HG03354 (cell line): Measurements from ENCODE around the gene TEAD1.

Experiments
- ATAC-seq: cut with Tn5 transposase; IDR thresholded peaks from one replicate; pipeline ENCODE4 v1.9.1; 2021; ENCODE audit warnings: mild to moderate bottlenecking; ENCODE audit not compliant: unreplicated experiment, poor library complexity, severe bottlenecking

TEAD1 gene

DNA sequence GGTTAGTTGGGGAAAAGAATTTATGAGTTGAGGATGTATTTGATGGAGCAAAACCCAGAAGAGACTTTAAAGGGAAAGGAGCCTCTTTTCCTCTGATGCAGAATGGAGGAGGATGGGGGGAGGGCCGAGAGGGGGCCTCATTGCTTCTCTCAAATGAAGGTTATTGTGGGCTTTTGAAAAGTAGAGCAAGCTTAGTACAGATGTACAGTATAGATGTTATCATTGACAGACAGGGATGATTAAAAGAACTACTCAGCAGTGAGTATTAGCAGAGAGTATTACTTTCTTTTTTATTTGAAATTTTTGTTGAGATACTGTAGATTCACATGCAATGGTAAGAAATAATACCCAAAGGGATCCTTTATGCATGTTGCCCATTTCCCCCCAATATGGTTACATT is 98.1 kb downstream of the TEAD1 start:
- no peak for ATAC-seq

DNA sequence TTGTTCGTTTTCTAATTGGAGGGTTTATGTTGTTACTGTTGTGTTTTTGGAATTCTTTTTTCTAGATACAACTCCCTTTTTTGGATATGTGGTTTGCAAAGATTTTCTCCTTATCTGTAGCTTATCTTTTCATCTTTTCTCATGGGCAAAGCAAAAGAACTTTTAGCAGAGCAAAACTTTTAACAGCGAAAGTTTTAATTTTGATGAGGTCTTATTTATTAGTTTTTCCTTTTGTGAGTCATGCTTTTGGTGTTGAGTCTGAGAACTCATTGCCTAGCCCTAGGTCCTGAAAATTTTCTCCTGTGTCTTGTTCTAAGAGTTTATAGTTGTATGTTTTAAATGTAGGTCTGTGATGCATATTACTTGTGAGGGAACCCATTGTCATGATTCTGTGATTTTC is 99.4 kb downstream of the TEAD1 start:
- no peak for ATAC-seq

DNA sequence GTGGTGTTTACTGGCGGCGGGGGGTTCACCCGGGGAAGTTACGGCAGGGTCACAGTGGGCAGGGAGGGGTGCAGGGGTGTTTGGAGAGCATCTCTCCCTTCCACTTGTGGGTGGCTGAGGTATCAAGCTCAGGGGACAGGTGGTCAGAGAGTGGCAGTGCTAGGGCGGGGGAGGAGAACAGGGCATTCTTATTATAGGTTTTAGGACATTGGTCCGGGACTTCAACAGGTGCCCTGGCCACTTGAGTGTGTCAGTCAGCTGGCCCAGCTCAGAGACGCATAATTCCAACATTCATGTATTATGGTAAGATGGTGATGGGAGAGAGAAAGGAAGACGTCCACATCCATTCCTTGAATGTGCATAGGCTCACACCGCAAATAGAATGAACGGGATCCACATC is 101.7 kb downstream of the TEAD1 start:
- ATAC-seq = no peak

DNA sequence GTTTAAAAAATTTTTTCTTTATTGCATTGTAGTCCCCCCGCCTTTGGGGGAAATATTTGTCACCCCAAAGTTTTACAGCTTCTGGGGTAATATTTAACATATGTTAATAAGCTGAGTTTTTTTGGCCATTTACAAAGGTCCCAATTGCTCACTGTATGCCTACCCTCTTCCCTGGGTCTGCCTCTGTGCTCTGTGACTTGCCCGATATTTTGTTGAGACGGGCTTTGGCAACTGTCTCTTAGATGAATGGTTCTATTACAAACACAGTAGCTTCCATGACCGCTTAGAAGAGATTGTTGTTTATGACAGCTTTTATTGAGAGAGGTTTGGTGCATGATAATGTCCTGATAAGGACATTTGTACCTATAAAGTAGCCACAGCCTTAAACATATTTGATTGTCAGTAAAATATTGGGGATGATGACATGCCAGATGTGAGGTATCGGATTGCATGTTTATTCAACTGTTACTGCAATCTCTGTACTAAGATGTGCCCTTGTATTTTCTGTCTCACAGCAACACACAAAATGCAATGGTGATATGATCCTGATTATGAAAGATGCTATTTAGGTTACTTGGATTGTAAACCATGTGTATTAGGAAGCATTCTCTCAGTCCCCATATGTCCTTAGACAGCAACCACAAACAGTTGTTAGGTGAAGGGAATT is 103.1 kb downstream of the TEAD1 start:
- ATAC-seq = no peak

DNA sequence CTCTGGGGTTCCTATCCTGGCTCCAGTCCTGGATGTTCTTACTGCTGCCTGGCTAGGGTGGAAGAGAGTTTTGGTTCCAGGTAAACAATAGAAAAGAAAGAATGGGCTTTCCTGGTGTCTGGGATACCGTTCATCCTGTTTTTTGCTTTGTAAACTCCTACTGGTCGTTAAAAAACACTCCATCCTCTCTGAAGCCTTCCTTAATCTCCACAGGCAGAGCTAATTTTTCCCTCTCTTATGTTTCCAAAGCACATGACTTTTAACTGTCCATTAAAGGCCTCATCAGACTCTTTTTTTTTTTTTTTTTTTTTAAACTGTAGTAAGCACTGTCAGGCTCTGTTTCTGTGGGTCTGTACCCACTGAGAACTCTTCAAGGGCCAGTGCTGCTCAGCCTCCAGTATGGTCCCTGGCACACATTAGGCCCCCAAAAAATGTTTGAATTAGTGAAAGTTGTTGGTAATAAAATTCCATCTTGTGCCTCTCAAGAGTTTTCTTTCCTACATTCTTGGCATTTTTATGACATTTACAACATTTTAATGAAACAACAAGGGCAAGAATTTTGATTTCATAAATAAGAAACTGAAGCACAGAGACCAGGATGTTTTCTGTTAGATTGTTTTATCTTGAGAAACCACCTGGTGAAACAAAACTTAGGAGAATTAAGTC is 104.2 kb downstream of the TEAD1 start:
- no peak for ATAC-seq

DNA sequence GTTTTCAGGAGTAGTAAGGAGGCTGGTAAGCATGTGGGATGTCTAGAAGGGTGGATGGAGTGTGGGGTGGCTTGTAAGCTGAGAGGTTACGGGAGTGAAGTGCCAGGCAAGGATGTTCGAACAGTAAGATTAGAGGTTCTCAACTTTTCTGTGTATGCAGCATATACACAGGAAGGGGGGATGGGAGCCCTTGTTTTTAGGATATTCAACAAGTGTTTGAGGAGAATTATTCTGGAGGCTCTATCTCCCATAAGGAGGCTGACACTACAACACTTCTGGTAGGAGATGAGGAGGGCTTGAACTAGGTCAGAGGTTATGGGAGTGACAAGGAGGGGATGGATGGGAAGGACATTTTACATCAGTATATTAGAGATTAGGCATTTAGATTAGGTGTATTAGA is 109.5 kb downstream of the TEAD1 start:
- ATAC-seq = no peak

DNA sequence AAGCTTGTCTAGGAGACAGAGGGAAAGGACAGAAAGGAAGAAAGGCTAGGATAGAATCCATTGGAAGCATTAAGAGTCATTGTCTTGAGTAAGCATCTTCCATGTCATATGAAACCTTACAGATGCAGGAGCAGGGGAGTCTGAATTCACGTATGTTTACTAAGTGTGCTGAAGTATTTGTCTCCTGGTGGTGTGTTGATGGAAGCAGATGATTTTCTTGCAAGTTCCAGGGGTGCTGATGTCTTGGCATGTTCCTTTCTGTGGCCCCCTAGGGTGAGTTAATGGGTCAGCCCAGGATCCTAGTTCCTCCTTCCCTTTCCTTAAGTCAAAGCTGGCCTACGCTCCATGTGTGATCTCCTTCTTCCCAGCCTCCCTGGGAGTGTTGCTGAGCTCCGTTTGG is 110.2 kb downstream of the TEAD1 start:
- ATAC-seq = no peak

DNA sequence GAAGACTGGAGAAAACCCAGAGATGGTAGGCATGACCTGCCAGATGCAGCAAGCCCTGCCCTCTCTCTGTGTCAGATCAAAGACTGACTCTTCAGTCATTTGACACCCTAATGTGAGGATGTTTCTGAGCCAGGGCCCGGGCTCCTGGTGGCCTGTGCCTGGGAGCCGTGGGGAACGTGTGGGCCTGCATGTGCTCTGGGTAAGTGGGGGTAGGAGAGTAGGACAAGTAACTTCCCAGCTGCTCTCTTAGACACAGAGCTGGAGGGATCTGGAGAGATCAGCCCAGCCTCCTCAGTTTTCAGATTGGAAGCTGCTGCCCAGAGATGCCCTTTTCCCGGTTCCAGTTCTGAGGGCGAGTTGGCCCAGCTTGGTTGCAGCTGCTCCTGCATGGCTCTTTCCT is 110.8 kb downstream of the TEAD1 start:
- no peak for ATAC-seq

DNA sequence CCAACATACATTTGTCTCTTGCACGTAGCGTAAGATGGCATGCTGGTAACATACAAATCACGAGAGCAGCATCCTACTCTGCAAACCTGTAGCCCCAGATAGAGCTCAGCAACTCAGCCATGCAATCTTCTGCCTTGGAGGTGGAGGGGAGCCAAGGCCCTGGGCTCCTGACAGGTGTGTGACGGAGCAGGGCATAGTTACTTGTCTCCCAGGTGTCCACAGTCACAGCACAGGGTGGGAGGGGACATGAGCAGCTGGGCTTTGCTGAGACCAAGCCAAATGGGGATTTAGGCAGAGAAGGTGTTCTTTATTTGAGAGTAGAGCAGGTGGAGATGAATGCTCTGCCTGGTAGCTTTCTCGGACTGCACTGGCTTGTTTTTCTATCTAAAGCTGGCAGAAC is 111.7 kb downstream of the TEAD1 start:
- no peak for ATAC-seq

DNA sequence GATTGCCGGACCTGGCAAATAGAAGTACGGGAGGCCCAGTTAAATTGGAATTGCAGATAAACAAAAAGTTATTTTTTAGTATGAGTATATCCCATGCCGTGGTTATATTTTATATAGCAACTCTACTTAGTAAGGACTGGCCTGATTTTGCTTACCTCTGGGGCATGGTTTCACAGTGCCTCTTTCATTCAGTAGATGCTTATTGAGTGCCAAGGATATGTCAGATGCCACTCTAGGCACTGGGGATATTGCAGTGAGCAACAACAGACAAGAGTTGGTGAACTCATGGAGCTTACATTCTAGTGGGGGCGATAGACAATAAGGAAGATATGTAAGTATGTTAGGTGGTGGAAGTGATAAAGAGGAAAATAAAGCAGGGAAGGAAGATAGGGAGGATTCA is 112.2 kb downstream of the TEAD1 start:
- ATAC-seq = no peak

DNA sequence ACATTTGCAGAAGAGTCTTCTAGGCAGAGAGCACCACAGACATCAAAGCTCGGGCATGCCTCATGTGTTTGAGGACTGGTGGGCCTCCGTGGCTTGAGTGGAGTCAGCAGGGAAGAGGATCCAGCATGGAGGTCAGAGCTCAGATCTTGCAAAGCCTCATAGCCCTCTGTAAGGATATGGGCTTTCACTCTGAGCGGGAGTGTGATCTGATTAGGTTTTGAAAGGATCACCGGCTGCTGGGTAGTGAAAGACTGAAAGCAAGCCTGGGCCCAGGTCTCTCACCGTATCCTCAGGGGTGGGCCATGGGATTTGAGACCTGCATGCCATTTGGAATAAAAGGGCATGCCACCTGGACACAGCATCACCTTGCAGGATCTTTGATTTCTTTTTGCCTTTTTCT is 112.7 kb downstream of the TEAD1 start:
- ATAC-seq = no peak

DNA sequence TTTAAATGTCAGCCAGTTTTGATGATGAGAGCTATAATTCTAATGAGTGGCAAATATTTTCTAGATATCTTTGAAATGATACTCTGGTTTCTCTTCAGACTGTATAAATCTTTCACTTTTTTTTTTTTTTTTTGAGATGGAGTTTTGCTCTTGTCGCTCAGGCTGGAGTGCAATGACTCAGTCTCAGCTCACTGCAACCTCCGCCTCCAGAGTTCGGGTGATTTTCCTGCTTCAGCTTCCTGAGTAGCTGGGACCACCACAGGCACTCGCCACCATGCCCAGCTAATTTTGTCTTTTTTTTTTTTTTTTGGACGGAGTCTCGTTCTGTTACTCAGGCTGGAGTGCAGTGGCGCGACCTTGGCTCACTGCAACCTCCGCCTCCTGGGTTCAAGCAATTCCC is 113.6 kb downstream of the TEAD1 start:
- no peak for ATAC-seq

DNA sequence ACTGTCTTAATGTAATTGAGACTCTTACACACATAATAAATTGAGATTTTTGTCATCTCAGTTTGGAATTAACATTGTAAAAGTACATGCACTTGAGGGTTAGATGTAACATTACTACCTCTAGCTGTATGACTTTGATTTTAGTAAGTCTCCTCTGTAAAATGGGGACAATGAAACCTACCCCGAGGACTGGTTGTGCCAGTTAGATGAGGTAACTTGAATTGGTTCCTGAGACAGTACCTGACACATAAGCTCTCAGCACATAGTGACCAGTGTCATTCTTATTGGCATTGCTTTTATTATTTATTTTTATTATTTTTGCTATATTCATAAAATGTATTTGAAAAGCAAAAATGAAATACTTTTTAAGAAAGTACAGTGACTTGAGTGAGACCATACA is 114.8 kb downstream of the TEAD1 start:
- no peak for ATAC-seq

DNA sequence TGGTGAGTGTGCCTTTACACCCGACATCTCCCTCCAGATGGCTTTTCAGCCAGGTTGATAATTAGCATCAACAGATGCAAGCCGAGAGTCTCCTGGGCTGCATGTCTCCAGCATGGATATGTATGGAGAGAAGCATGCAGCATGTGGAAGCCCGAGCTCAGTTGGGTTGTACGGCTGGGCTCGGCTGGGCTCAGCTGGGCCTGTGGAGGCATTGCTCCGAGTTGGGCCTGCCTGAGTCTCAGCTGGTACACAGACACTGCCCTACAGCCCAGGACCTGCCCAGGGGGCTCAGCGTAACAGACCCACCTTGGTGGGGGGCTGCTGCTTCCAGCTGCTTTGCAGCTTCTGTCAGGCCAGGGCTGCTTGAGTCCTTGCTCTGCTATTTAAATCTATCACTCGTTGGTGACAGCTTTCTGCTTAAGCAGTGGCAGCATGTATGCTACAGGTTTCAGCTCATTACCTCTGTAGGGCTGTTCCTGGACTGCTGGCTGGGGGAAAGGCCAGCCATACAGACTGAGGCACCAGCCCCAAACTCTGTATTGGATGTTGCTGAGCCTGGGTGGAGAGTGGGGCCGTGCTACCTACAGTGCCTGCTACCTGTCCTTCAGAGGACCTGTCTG is 115.5 kb downstream of the TEAD1 start:
- no peak for ATAC-seq

DNA sequence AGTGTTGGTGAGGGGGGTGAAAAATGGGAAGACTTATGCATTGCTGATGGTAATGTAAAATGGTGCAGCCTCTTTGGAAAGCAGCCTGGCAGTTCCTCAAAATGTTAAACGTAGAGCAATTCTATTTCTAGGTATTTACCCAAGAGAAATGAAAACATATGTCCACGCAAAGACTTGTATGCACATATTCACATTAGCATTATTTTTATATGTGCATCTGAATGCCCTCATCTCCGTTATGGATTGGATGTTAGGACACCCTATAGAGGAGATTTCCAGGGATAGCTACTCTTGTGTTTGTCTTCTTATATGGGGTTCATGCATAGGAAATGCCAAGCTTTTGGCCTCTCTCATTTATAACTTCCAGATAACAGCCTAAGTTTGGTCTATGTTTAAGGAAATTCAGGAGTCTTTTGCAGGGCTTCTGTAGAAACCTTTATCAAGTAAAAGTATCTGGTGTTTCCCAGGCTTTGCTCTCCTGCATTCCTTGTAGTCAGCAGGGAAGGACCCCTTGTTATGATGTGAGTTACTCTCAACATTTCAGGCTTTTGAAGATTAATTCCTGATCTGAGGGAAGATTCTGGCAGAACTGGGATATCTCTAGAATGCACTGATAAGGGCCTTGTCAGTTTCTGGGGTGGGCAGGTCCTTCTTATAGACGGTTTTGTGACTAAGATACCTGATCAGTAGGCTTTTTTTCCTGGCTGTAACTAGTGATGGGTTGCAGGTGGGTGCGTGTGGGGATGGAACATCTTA is 116.8 kb downstream of the TEAD1 start:
- ATAC-seq = no peak

DNA sequence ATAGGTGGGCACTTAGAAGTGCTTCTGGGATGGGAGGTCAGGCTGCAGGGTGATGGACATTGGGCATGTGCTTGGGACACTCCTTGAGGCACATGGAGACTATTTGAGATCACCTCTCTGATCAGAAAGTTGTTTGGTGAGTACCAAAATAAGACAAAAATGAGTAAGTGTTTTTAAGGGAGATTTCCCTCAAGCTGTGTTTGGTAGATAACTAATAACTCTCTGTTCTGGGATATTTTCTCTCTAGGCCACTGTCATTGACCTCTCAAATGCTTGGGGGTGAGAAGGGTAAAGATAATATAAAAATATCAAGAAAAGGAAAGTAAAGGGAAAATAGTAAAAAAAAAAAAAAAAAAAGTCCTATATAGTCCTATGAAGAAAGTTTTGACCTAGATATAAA is 117.8 kb downstream of the TEAD1 start:
- no peak for ATAC-seq

DNA sequence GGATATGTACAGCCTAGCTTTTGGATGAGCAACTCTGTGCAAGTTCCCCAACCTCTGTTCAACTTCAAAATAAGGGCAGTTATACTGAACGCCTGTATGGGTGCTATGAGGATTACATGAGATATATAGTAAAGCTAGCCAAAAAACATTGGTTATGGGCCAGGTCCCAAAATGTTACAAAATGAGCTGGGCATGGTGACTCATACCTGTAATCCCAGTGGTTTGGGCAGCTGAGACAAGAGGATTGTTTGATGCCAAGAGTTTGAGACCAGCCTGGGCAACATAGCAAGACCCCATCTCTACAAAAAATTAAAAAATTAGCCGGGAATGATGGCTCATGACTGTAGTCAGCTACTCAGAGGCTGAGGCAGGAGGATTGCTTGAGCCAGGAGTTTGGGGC is 118.4 kb downstream of the TEAD1 start:
- ATAC-seq = no peak

DNA sequence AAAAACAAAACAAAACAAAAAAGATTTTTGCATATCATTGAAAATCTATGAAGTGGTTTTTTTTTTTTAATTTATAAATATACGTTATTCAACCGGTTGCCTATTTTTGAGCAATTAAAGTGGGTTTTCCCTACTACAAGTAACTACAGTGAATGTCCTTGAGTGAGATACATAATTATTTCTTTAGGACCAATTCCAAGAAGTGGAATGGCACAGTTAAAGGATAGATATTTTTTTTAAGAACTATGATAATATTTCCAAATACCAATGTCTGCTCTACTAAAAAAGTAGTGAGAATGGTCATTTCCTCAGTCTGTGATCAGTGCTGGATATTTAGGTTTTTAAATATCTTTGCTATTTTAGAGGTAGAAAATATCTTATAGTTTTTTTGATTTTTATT is 118.8 kb downstream of the TEAD1 start:
- no peak for ATAC-seq

DNA sequence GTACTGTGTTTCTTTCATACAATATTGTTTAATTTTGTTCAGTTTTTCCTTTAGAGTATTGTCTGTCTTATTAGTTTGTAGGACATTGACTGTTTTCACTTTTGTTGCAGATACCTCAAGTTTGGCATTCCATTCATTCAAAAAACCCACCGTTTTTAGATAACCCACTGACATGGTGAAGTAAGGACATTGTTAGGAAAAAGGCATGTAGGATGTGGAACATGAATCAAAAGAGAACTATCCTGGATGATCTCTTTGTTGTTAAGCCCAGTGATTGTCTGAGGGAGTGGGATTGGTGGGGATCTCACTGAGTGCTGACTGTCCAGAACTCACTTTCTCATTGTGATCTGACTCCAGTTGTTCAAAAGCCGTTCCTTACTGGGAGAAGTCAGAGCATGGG is 119.3 kb downstream of the TEAD1 start:
- no peak for ATAC-seq

DNA sequence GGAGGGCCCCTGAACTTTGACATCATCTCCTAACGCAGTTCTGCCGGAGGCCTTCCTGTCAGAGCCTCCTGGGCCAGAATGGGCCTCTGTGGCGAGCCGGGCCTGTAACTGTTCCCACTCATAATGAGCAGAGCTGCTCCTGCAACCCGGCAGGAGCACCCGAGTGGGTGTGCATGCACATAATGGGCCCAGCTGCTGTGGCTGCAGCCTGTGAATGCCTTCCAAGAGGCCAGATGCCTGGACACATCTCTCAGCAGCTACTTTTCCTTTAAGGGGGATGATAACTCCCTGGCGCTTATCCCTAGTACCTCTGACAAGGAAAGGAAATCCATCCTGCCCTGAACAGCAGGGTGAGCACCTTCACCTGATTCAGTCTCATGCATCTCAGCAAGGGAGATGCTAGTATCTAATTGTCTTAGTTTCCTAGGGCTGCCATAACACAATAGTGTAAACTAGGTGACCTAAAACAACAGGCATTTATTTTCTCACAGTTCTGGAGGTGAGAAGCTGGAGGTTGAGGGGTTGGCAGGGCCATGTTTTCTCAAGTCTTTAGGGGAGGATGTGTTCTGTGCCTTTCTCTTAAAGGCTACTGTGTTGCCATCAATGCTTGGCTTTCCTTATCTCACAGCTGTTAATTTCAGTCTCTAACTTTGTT is 120.5 kb downstream of the TEAD1 start:
- ATAC-seq = no peak
